Spleen (tissue), 11 donors: ENCODE results near the gene ING4. TPM values are rescaled to one million over a fixed set of nuclear protein-coding genes. Genes with fewer than 3 reads are reported as not detected.

Experiments
- DNase-seq: peaks from one replicate; pipeline ENCODE4 v3.0.0-alpha.2; 2020
- H3K27ac ChIP-seq, 8 donors: fragments of 200-600 bp; sonication (generic) in 7 of 8; 1 replicate in 4 of 8; 2 replicates in 4 of 8; pipeline versions ENCODE4 v1.5.0 to v1.8.0; 2016 to 2021; ENCODE audit warnings: inconsistent platforms in 4 of 8, mild to moderate bottlenecking in 4 of 8, moderate library complexity in 1 of 8
- H3K27me3 ChIP-seq, 7 donors: fragments of 200-600 bp; sonication (generic) in 6 of 7; replicated peaks in 1 of 7; 1 replicate in 4 of 7; 2 replicates in 3 of 7; pipeline versions ENCODE4 v1.5.0 to v1.8.0; 2016 to 2021; ENCODE audit warnings: inconsistent platforms in 3 of 7, mild to moderate bottlenecking in 1 of 7
- H3K36me3 ChIP-seq, 6 donors: fragments of 200-600 bp; sonication (generic) in 5 of 6; 1 replicate in 4 of 6; 2 replicates in 2 of 6; pipeline versions ENCODE4 v1.5.0 to v1.8.0; 2016 to 2021; ENCODE audit warnings: inconsistent platforms in 2 of 6
- H3K4me1 ChIP-seq, 6 donors: fragments of 200-600 bp; sonication (generic) in 5 of 6; 1 replicate in 3 of 6; 2 replicates in 3 of 6; pipeline versions ENCODE4 v1.5.0 to v1.8.0; 2016 to 2021; ENCODE audit warnings: inconsistent platforms in 3 of 6
- H3K4me3 ChIP-seq, 8 donors: fragments of 200-600 bp; sonication (generic) in 7 of 8; 1 replicate in 4 of 8; 2 replicates in 4 of 8; pipeline versions ENCODE4 v1.5.0 to v1.8.0; 2016 to 2021; ENCODE audit warnings: inconsistent platforms in 4 of 8, mild to moderate bottlenecking in 4 of 8, moderate library complexity in 2 of 8
- H3K9me3 ChIP-seq, 8 donors: fragments of 200-600 bp; sonication (generic) in 7 of 8; 1 replicate in 4 of 8; 2 replicates in 4 of 8; pipeline versions ENCODE4 v1.5.0 to v1.8.0; 2016 to 2021; ENCODE audit warnings: inconsistent platforms in 4 of 8
- POLR2A ChIP-seq, 3 donors: fragments of 450-650 bp; IDR thresholded peaks; one replicate each; pipeline ENCODE4 v1.5.1; 2017; ENCODE audit warnings: antibody characterized with exemption in 3 of 3, mild to moderate bottlenecking in 1 of 3
- POLR2AphosphoS5 ChIP-seq, 3 donors: sonication (generic); formaldehyde crosslinking; IDR thresholded peaks; one replicate each; pipeline ENCODE4 v1.5.1; 2017; ENCODE audit warnings: antibody characterized with exemption in 3 of 3
- WGBS, 5 donors: extraction: QIAGEN DNeasy Blood & Tissue Kit in 3 of 5; methylation state at CpG; one replicate each; pipeline versions ENCODE4 v1.1.5 to v1.1.7; 2013 to 2018; 5-methylcytosine and 5-hydroxymethylcytosine counted together
- intact Hi-C: fragments of 100-400 bp; cut with DNase I; formaldehyde crosslinking; loops from one replicate; pipeline ENCODE4 v1.15.0; 2023; ENCODE audit warnings: low total_unique reads
- polyA plus RNA-seq, 3 donors: library from polyadenylated mRNA; stranded (reverse); fragments of 200-250 nt; gene quantifications; one replicate each; pipeline ENCODE4 v1.2.1, GENCODE V29; 2013
- total RNA-seq, 7 donors: library from RNA; depleted of rRNA in 3 of 7; stranded (reverse); fragments of >200 nt in 3 of 7; fragmentation: NEBNext Ultra II Directional in 4 of 7; extraction: Animal tissue kit (Norgen Biotek cat#: 25700) in 4 of 7; gene quantifications; one replicate each; pipeline versions ENCODE4 v1.1.0 to v1.2.1, GENCODE V29; 2016 to 2021
- TF ChIP-seq, protein P1 (sequence below), 11 experiments: fragments of 200-600 bp in 7 of 11; fragments of 450-650 bp in 4 of 11; sonication (generic) in 4 of 11; IDR thresholded peaks in 8 of 11; conservative IDR thresholded peaks in 3 of 11; 1 replicate in 7 of 11; 2 replicates in 4 of 11; pipeline versions ENCODE4 v1.4.0 to v1.8.0; 2016 to 2021; ENCODE audit warnings: antibody characterized with exemption in 11 of 11, inconsistent platforms in 4 of 11, mild to moderate bottlenecking in 1 of 11
- donor health status: healthy with polysubstance abuse.
- donor health status: DM: no; HTN: no; CAD: no; lungs with moderate emphysema.
- donor health status: DM: no; HTN: no; CAD: no.
- donor health status: Bipolar disorder and iron deficiency.
- donor health status: healthy.
- donor health status: DM: no; HTN: no; CAD: no.
- donor health status: DM: yes; HTN: yes; CAD: no.

The ING4 gene
- total and polyA plus RNA-seq, 10 donors: 33.0 to 68.8 (median 49.9) TPM

DNA sequence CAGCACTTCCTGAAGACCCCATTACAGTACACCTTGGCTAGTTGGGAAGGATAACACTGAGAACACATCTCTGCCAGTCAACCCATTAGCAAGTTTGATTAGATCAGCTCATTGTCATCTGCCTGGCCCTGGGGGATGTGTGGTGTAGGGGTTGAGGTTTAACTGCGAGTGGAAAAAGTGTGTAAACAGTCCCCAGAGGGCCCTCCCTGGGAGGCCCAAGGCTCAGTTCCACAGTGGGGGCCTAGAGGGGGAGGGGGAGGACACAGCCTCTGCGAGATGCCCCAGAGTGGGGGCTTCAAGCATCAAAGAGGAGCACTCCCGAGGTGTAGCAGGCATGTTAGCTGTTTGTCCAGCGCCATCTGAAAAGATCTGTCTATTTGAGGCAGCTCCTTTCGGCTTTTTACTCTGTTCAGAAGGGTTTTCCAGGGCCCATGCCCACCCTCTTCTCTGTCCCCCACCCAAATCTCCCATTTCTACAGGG lies 27.5 kb downstream of the ING4 start:
- peaks cover 0 to 6% (median 0%) of the 10 kb centered on the region in 6 donors for H3K36me3 ChIP-seq
- DNase-seq: peak; percentile 88
- WGBS, 5 donors: 46 to 56% (median 54%) methylated on average over 5 of the region's 5 CpGs
- no peaks in the 10 kb centered on the region for H3K27me3 ChIP-seq
- H3K9me3 ChIP-seq: no peaks in the 10 kb centered on the region
- H3K27ac ChIP-seq: peak overlapping the region; percentile 38 to 91 (median 84)
- peak overlapping the region; percentile 3 to 71 (median 32) for H3K4me3 ChIP-seq
- TF ChIP-seq POLR2A (IDR thresholded peaks at IDR 0.05) (peak in 1 of 3 donors; percentile 52), POLR2AphosphoS5 (IDR thresholded peaks at IDR 0.05) (peak in 1 of 3 donors; percentile 38)
- TF ChIP-seq, protein P1, sequence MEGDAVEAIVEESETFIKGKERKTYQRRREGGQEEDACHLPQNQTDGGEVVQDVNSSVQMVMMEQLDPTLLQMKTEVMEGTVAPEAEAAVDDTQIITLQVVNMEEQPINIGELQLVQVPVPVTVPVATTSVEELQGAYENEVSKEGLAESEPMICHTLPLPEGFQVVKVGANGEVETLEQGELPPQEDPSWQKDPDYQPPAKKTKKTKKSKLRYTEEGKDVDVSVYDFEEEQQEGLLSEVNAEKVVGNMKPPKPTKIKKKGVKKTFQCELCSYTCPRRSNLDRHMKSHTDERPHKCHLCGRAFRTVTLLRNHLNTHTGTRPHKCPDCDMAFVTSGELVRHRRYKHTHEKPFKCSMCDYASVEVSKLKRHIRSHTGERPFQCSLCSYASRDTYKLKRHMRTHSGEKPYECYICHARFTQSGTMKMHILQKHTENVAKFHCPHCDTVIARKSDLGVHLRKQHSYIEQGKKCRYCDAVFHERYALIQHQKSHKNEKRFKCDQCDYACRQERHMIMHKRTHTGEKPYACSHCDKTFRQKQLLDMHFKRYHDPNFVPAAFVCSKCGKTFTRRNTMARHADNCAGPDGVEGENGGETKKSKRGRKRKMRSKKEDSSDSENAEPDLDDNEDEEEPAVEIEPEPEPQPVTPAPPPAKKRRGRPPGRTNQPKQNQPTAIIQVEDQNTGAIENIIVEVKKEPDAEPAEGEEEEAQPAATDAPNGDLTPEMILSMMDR (IDR thresholded peaks at IDR 0.05 in 8 of 11, conservative IDR thresholded peaks at IDR 0.05 in 3 of 11): no peak
- peaks cover 50 to 99% (median 83%) of the 10 kb centered on the region in 6 donors for H3K4me1 ChIP-seq
- intact Hi-C loops: no loop called here

GRCh38 chr12:6632026-6632983 lies 30.6 kb downstream of the ING4 start:
- Histone ChIP-seq H3K36me3 (peaks cover 0 to 11% (median 0%) of the 10 kb centered on the region in 6 donors), H3K9me3 (no peaks in the 10 kb centered on the region), H3K27me3 (no peaks in the 10 kb centered on the region), H3K27ac (peak overlapping the region; percentile 78 to 91 (median 88)), H3K4me3 (peak overlapping the region in 6 of 8 donors; percentile 5 to 71 (median 24)), H3K4me1 (peaks cover 28 to 100% (median 78%) of the 10 kb centered on the region in 6 donors)
- intact Hi-C loops: no loop called here
- WGBS, 5 donors: 45 to 53% (median 49%) methylated on average over 21 of the region's 21 CpGs
- peak; percentile 86 for DNase-seq
- TF ChIP-seq POLR2A (IDR thresholded peaks at IDR 0.05): peak in 1 of 3 donors; percentile 63
- TF ChIP-seq POLR2AphosphoS5 (IDR thresholded peaks at IDR 0.05): peak in 2 of 3 donors; percentile 69 to 93
- TF ChIP-seq, protein P1 (IDR thresholded peaks at IDR 0.05 in 8 of 11, conservative IDR thresholded peaks at IDR 0.05 in 3 of 11): no peak

GRCh38 chr12:6631549-6631961 lies 31.4 kb downstream of the ING4 start:
- Histone ChIP-seq H3K4me3 (peak overlapping the region in 6 of 8 donors; percentile 5 to 71 (median 24)), H3K36me3 (peaks cover 0 to 13% (median 0%) of the 10 kb centered on the region in 6 donors), H3K27me3 (no peaks in the 10 kb centered on the region), H3K4me1 (peaks cover 33 to 100% (median 79%) of the 10 kb centered on the region in 6 donors), H3K27ac (peak overlapping the region; percentile 78 to 91 (median 88)), H3K9me3 (no peaks in the 10 kb centered on the region)
- intact Hi-C loops: no loop called here
- TF ChIP-seq POLR2A (IDR thresholded peaks at IDR 0.05) (peak in 1 of 3 donors; percentile 6), POLR2AphosphoS5 (IDR thresholded peaks at IDR 0.05) (peak in 2 of 3 donors; percentile 41 to 71)
- TF ChIP-seq, protein P1 (IDR thresholded peaks at IDR 0.05 in 8 of 11, conservative IDR thresholded peaks at IDR 0.05 in 3 of 11): no peak
- WGBS, 5 donors: 51 to 67% (median 64%) methylated on average over 3 of the region's 3 CpGs
- DNase-seq: no peak
